Cardiac muscle cell (in vitro differentiated cells and primary cell): ENCODE results near the gene N4BP2L2. TPM values are rescaled to one million over a fixed set of nuclear protein-coding genes. Genes with fewer than 3 reads are reported as not detected.

ENCODE experiments used
- DNase-seq, 2 donors: peaks; one replicate each; pipeline versions ENCODE4 v3.0.0 to v3.0.0-alpha.2; 2010 to 2017; ENCODE audit warnings: low read depth in 1 of 2, low spot score in 1 of 2
- H3K27ac ChIP-seq: fragments of 200-600 bp; sonication (generic); 2 replicates; pipeline ENCODE4 v1.5.1; 2016
- H3K27me3 ChIP-seq: fragments of 200-600 bp; sonication (generic); 2 replicates; pipeline ENCODE4 v1.6.0; 2016; ENCODE audit warnings: control low read depth
- H3K36me3 ChIP-seq: fragments of 200-600 bp; sonication (generic); 2 replicates; pipeline ENCODE4 v1.5.1; 2016; ENCODE audit warnings: control low read depth
- H3K4me1 ChIP-seq: fragments of 200-600 bp; sonication (generic); 2 replicates; pipeline ENCODE4 v1.8.1; 2017; ENCODE audit warnings: low read depth, mild to moderate bottlenecking, mixed run types
- H3K4me3 ChIP-seq: fragments of 200-600 bp; sonication (generic); 2 replicates; pipeline ENCODE4 v1.5.1; 2016; ENCODE audit warnings: mild to moderate bottlenecking
- H3K9me3 ChIP-seq: fragments of 200-600 bp; sonication (generic); 2 replicates; pipeline ENCODE4 v1.5.1; 2017; ENCODE audit warnings: low read depth, mild to moderate bottlenecking, control low read depth
- CTCF ChIP-seq: IDR thresholded peaks from 2 replicates; pipeline ENCODE4 v1.5.1; 2012; ENCODE audit warnings: low read depth, mild to moderate bottlenecking, low read length
- polyA plus RNA-seq: library from polyadenylated mRNA; unstranded; fragments of >200 nt; fragmentation: Nextera tagmentation; extraction: Ambion mirVana; gene quantifications from 2 replicates; pipeline ENCODE4 v1.2.1, GENCODE V29; 2016
- total RNA-seq: library from RNA; depleted of rRNA; stranded (reverse); fragments of >200 nt; gene quantifications from 2 replicates; pipeline ENCODE4 v1.2.3, GENCODE V29; 2016

The N4BP2L2 gene
- total and polyA plus RNA-seq, 2 experiments from 2014 or later = 96.8 to 137 TPM

DNA sequence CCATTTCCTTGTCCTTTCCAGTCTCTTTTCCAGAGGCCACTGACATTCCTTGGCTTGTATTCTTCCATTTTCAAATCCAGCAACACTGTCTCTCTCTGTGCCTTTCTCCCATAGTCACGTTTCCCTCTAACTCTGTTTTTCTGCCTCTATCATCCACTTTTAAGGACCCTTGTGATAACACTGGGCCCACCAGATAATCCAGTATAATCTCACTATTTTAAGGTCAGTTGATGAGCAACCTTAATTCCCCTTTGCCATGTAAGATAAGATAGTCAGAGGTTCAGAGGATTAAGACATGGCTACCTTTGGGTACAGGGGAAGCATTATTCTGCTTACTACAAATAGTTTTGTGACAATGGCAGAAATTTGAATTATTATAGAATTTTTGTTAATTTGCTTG lies 64.9 kb downstream of the N4BP2L2 start:
- no peak overlapping the region for H3K27ac ChIP-seq
- no peaks in the 10 kb centered on the region for H3K9me3 ChIP-seq
- TF ChIP-seq CTCF = no peak
- H3K4me3 ChIP-seq = no peak overlapping the region
- no peaks in the 10 kb centered on the region for H3K27me3 ChIP-seq
- DNase-seq = no peak
- peaks cover 6% of the 10 kb centered on the region for H3K4me1 ChIP-seq
- H3K36me3 ChIP-seq = no peaks in the 10 kb centered on the region

DNA sequence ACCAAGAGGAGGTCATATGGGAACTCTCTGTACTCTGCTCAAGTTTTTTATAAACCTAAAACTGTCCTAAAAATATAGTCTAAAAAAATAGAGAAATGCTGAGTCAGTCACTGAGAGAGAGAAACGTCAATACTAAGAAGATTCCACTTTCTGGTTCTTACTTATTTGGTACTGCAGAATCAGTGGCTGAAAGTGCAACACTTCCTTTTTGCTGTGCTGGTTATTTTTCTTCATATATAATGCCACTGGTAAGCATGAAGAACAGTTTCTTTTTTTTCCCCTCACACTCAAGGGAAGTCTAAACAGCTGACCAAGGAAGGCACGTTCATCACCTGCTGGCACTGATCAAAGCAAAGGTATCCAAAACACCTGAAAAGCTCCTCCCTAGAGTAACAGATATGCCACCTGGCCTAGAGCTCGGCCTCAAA lies 66.4 kb downstream of the N4BP2L2 start:
- H3K27ac ChIP-seq = no peak overlapping the region
- no peak overlapping the region for H3K4me3 ChIP-seq
- DNase-seq = no peak
- H3K36me3 ChIP-seq = no peaks in the 10 kb centered on the region
- H3K9me3 ChIP-seq = no peaks in the 10 kb centered on the region
- no peaks in the 10 kb centered on the region for H3K27me3 ChIP-seq
- H3K4me1 ChIP-seq = peaks cover 6% of the 10 kb centered on the region
- TF ChIP-seq CTCF = no peak

DNA sequence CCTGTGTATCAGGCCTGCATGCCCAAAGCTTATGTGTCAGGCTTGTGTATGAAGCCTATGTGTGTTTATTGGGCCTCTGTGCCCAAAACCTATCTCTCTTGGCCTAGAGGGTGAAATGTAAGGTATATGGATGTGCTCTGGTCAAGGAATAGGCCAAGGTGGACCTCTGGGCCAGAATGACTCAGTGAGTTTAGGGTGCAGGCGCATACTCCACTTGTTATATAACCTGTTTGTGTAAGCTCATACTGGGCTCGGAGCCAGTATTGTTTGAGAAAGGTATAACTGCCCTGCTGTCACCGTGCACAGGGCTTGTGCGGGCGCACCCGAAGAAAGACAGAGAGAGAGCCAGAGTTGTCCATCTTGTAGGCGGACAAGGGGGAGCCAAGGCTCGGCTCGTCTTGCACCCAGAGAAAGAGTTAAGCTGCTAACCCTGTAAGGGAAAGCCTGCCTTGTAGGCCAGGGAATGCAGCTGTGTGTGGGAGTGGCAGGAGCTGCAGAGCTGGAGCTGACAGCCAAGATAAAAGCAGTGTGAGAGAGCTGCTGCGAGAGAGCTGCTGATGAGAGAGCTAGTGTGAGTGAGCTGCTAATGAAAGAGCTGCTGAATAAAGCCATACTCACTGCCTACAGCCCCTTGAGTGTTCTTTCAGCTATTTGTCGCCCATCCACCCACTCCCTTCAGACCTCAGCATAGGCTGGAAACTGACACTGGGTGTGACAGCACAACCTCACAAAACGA lies 67.2 kb downstream of the N4BP2L2 start:
- Histone ChIP-seq H3K36me3 (no peaks in the 10 kb centered on the region), H3K27me3 (no peaks in the 10 kb centered on the region), H3K9me3 (no peaks in the 10 kb centered on the region), H3K4me3 (no peak overlapping the region), H3K27ac (no peak overlapping the region), H3K4me1 (peaks cover 6% of the 10 kb centered on the region)
- no peak for TF ChIP-seq CTCF
- DNase-seq = peak; percentile 76 to 90

GRCh38 chr13:32468502-32469142 lies 70.0 kb downstream of the N4BP2L2 start:
- peaks cover 6% of the 10 kb centered on the region for H3K4me1 ChIP-seq
- peak in 1 of 2 donors; percentile 58 for DNase-seq
- no peaks in the 10 kb centered on the region for H3K27me3 ChIP-seq
- H3K4me3 ChIP-seq = no peak overlapping the region
- no peaks in the 10 kb centered on the region for H3K9me3 ChIP-seq
- H3K27ac ChIP-seq = no peak overlapping the region
- no peak for TF ChIP-seq CTCF
- no peaks in the 10 kb centered on the region for H3K36me3 ChIP-seq

GRCh38 chr13:32456591-32456990 lies 82.0 kb downstream of the N4BP2L2 start:
- Histone ChIP-seq H3K27ac (no peak overlapping the region), H3K4me1 (no peaks in the 10 kb centered on the region), H3K4me3 (no peak overlapping the region), H3K36me3 (no peaks in the 10 kb centered on the region), H3K27me3 (no peaks in the 10 kb centered on the region), H3K9me3 (no peaks in the 10 kb centered on the region)
- TF ChIP-seq CTCF = no peak
- no peak for DNase-seq
